Sigmoid colon (tissue), 7 donors: Measurements from ENCODE around the gene RASSF8. TPM values are rescaled to one million over a fixed set of nuclear protein-coding genes. Genes with fewer than 3 reads are reported as not detected.
A peak's percentile ranks its signal among the peaks of the same experiment; 100 is the strongest.

Source experiments
- DNase-seq: peaks from one replicate; pipeline ENCODE4 v3.0.0-alpha.2; 2019
- H3K27ac ChIP-seq, 4 donors: fragments of 200-600 bp; sonication (generic); one replicate each; pipeline ENCODE4 v1.5.1; 2016 to 2019; ENCODE audit warnings: mild to moderate bottlenecking in 1 of 4
- H3K27me3 ChIP-seq, 3 donors: fragments of 200-600 bp; sonication (generic); one replicate each; pipeline ENCODE4 v1.5.1; 2019; ENCODE audit warnings: mild to moderate bottlenecking in 1 of 3
- H3K36me3 ChIP-seq, 4 donors: fragments of 200-600 bp; sonication (generic); one replicate each; pipeline ENCODE4 v1.5.1; 2016 to 2019
- H3K4me1 ChIP-seq, 4 donors: fragments of 200-600 bp; sonication (generic); one replicate each; pipeline ENCODE4 v1.5.1; 2017 to 2019
- H3K4me3 ChIP-seq, 4 donors: fragments of 200-600 bp; sonication (generic); one replicate each; pipeline ENCODE4 v1.5.1; 2017 to 2019; ENCODE audit warnings: mild to moderate bottlenecking in 2 of 4, moderate library complexity in 1 of 4
- H3K9me3 ChIP-seq, 4 donors: fragments of 200-600 bp in 3 of 4; sonication (generic) in 3 of 4; one replicate each; pipeline versions ENCODE4 v1.5.1 to v1.6.1; 2013 to 2019
- EP300 ChIP-seq, 4 donors: sonication (generic); formaldehyde crosslinking; IDR thresholded peaks; one replicate each; pipeline ENCODE4 v1.6.1; 2017; ENCODE audit warnings: antibody characterized with exemption in 4 of 4
- POLR2A ChIP-seq, 2 donors: fragments of 450-650 bp; IDR thresholded peaks; one replicate each; pipeline ENCODE4 v1.6.1; 2016; ENCODE audit warnings: antibody characterized with exemption in 2 of 2, mild to moderate bottlenecking in 2 of 2, moderate library complexity in 2 of 2
- POLR2AphosphoS5 ChIP-seq, 4 donors: sonication (generic); formaldehyde crosslinking; IDR thresholded peaks; one replicate each; pipeline ENCODE4 v1.6.1; 2017; ENCODE audit warnings: antibody characterized with exemption in 4 of 4
- WGBS, 2 donors: extraction: QIAGEN DNeasy Blood & Tissue Kit; methylation state at CpG; one replicate each; pipeline ENCODE4 v1.1.7; 2013; 5-methylcytosine and 5-hydroxymethylcytosine counted together
- intact Hi-C: fragments of 100-400 bp; cut with DNase I; formaldehyde crosslinking; loops from one replicate; pipeline ENCODE4 v1.15.1; 2023
- polyA plus RNA-seq, 3 donors: library from polyadenylated mRNA; stranded (reverse); fragments of 200-250 nt; gene quantifications; one replicate each; pipeline ENCODE4 v1.2.3, GENCODE V29; 2013
- total RNA-seq, 4 donors: library from RNA; depleted of rRNA; stranded (reverse); fragments of >200 nt; gene quantifications; one replicate each; pipeline ENCODE4 v1.1.0, GENCODE V29; 2016
- TF ChIP-seq, protein P1 (sequence below), 4 experiments: fragments of 450-650 bp in 3 of 4; fragments of 200-600 bp in 1 of 4; IDR thresholded peaks; one replicate each; pipeline ENCODE4 v1.5.1; 2016 to 2019; ENCODE audit warnings: antibody characterized with exemption in 4 of 4, mild to moderate bottlenecking in 3 of 4, moderate library complexity in 2 of 4
- donor health status: healthy with polysubstance abuse.
- donor health status: Bipolar disorder and iron deficiency.
- donor health status: healthy.

RASSF8 gene
- total and polyA plus RNA-seq, 7 donors = 0.92 to 109 (median 74.0) TPM

DNA sequence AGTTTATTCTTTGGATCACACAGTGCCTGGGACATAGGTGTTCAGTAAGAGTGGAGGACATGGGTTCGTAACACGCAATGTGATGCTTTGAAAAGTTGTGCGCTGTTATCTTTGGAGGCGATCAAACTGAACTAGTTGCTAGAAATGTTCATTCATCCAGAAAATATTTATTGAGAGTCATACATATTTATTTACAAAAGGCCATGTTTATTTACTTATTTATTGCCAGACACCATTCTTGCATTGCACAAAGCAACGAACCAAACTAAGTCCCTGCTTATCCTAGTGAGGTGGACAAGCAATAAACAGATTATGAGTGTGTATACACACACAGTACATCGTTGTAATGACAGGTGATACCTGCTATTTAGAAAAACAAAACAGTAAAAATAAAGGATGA, 153.8 kb downstream of the RASSF8 start:
- intact Hi-C loops = loop anchor here (5.0 kb wide), 3 partner anchors 150 to 720 kb away; partner anchors contain the start of gene ITPR2
- no peaks in the 10 kb centered on the region for H3K9me3 ChIP-seq
- peak overlapping the region in 2 of 4 donors; percentile 92 to 95 for H3K27ac ChIP-seq
- H3K36me3 ChIP-seq = no peaks in the 10 kb centered on the region
- H3K4me3 ChIP-seq = no peak overlapping the region
- no peaks in the 10 kb centered on the region for H3K27me3 ChIP-seq
- H3K4me1 ChIP-seq = peaks cover 0 to 21% (median 18%) of the 10 kb centered on the region in 4 donors
- WGBS, 2 donors = 73 to 81% methylated on average over 6 of the region's 6 CpGs
- DNase-seq = no peak
- TF ChIP-seq POLR2A (IDR thresholded peaks at IDR 0.05) (no peak), EP300 (IDR thresholded peaks at IDR 0.05) (no peak), POLR2AphosphoS5 (IDR thresholded peaks at IDR 0.05) (no peak)
- TF ChIP-seq, protein P1, sequence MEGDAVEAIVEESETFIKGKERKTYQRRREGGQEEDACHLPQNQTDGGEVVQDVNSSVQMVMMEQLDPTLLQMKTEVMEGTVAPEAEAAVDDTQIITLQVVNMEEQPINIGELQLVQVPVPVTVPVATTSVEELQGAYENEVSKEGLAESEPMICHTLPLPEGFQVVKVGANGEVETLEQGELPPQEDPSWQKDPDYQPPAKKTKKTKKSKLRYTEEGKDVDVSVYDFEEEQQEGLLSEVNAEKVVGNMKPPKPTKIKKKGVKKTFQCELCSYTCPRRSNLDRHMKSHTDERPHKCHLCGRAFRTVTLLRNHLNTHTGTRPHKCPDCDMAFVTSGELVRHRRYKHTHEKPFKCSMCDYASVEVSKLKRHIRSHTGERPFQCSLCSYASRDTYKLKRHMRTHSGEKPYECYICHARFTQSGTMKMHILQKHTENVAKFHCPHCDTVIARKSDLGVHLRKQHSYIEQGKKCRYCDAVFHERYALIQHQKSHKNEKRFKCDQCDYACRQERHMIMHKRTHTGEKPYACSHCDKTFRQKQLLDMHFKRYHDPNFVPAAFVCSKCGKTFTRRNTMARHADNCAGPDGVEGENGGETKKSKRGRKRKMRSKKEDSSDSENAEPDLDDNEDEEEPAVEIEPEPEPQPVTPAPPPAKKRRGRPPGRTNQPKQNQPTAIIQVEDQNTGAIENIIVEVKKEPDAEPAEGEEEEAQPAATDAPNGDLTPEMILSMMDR (IDR thresholded peaks at IDR 0.05) = no peak

DNA sequence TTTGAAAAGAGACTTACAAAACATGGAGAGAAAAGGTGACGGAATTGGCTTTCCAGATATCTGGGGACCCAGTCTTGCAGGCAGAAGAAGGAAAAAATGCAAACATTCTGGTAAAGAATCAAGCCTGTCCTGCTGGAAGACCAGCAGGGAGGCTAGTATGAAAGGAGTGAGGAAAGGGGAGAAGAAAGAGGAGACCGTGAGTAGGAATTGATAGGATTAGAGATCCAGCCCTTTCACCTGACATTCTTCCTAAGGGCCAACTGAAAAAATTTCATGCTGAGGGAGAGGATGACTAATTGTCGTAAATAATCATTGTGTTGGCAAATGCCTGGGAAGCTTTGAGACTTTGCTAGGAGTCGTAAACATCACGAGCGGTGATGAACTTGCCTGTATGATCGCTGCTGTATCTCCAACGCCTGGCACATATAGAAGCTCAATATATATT, 154.2 kb downstream of the RASSF8 start:
- no peak for DNase-seq
- WGBS, 2 donors = 39 to 76% methylated on average over 8 of the region's 8 CpGs
- Histone ChIP-seq H3K36me3 (no peaks in the 10 kb centered on the region), H3K4me1 (peaks cover 0 to 21% (median 18%) of the 10 kb centered on the region in 4 donors), H3K27ac (peak overlapping the region; percentile 91 to 95 (median 92)), H3K9me3 (no peaks in the 10 kb centered on the region), H3K4me3 (no peak overlapping the region), H3K27me3 (no peaks in the 10 kb centered on the region)
- no peak for TF ChIP-seq POLR2AphosphoS5 (IDR thresholded peaks at IDR 0.05)
- intact Hi-C loops = loop anchor here (5.0 kb wide), 3 partner anchors 150 to 720 kb away; partner anchors contain the start of gene ITPR2

DNA sequence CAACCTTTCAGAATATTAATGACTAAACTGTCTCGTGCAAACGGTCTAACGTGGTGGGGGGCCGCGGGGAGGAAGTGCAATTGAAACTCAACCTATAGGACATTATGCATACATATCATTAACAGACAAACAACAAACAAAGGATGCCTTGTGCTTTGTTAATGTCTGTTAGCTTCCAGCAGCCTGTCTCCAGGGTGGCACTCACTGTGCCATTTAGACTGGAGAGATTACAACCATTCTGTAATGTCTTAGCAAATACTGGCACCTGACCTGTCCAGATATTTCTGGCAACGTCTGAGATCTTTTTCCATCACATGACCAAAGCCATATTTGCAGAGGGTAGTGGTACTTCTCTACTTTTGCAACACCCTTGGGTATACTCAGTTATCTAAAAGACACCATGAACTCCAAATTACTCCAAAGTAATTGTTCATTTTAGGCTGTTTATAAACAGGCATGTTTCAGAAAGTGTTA, 154.7 kb downstream of the RASSF8 start:
- intact Hi-C loops = loop anchor here (5.0 kb wide), 3 partner anchors 151 to 719 kb away; partner anchors contain the start of gene ITPR2
- TF ChIP-seq EP300 (IDR thresholded peaks at IDR 0.05) (peak in 1 of 4 donors; percentile 75), POLR2AphosphoS5 (IDR thresholded peaks at IDR 0.05) (peak in 2 of 4 donors; percentile 46 to 56), POLR2A (IDR thresholded peaks at IDR 0.05) (no peak)
- TF ChIP-seq, protein P1 (IDR thresholded peaks at IDR 0.05) = no peak
- no peaks in the 10 kb centered on the region for H3K27me3 ChIP-seq
- DNase-seq = no peak
- no peaks in the 10 kb centered on the region for H3K36me3 ChIP-seq
- no peaks in the 10 kb centered on the region for H3K9me3 ChIP-seq
- H3K4me1 ChIP-seq = peaks cover 0 to 21% (median 18%) of the 10 kb centered on the region in 4 donors
- WGBS, 2 donors = 9 to 36% methylated on average over 6 of the region's 6 CpGs
- peak overlapping the region; percentile 91 to 95 (median 92) for H3K27ac ChIP-seq
- peak overlapping the region in 2 of 4 donors; percentile 55 to 57 for H3K4me3 ChIP-seq

DNA sequence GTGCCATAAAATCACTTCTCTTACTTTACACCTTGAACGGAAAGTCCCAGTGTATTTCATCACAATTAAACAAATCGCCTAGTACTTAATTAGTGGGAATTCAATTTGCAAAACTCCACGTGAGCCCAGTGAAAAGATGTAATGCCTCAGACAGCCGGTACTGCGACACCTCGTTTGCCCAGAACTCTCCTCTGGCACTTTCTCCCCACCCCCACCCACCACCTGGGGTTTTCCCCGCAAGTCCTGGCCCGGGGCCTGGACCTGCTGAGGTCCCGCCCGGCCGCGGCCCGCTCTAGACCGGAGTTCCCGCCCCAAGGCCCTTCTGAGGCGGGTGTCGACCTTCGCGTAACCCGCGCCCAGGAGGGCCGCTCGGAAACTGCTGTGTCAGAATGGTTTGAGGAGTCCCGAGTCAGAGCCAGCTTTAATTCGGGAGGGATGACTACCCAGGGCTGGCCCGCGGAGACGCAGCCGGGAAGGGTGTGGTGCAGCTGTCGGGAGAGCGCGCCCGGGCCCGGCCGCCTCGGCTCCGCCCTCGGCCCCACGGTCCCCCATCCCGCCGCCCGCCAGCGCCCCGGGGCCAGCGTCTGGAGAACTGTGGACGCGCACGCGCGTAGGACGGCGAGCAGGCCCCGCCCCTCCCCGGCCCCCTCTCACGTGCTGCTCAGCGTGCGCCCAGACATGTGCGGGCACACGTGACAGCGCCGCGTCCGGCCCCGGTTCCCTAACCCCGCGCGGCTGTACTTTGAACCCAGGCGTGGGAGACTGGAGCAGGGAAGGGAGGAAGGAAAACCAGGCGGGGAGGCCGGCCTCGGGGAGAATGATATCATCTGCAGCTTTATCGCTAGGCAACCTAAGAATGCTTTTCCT, 155.6 kb downstream of the RASSF8 start:
- peak; percentile 97 for DNase-seq
- TF ChIP-seq POLR2AphosphoS5 (IDR thresholded peaks at IDR 0.05) (peak; percentile 60 to 85 (median 81)), POLR2A (IDR thresholded peaks at IDR 0.05) (peak; percentile 61 to 63), EP300 (IDR thresholded peaks at IDR 0.05) (peak in 3 of 4 donors; percentile 30 to 53 (median 39))
- TF ChIP-seq, protein P1 (IDR thresholded peaks at IDR 0.05) = peak in 3 of 4 experiments; percentile 22 to 43 (median 37)
- H3K9me3 ChIP-seq = no peaks in the 10 kb centered on the region
- peaks cover 0 to 21% (median 18%) of the 10 kb centered on the region in 4 donors for H3K4me1 ChIP-seq
- intact Hi-C loops = loop anchor here (1.0 to 5.0 kb wide), 4 partner anchors 12 to 718 kb away; partner anchors contain the start of gene ITPR2
- 1% methylated on average over 72 of the region's 72 CpGs for WGBS, 2 donors
- peak overlapping the region; percentile 34 to 57 (median 55) for H3K4me3 ChIP-seq
- no peaks in the 10 kb centered on the region for H3K36me3 ChIP-seq
- no peaks in the 10 kb centered on the region for H3K27me3 ChIP-seq
- peak overlapping the region; percentile 91 to 95 (median 92) for H3K27ac ChIP-seq
